Measurements from ENCODE around the gene ART4. TPM values are rescaled to one million over a fixed set of nuclear protein-coding genes. Genes with fewer than 3 reads are reported as not detected.

Gene ART4
- total and polyA plus RNA-seq, 8 donors = 0.25 to 7.2 (median 0.57) TPM

- peak in 3 of 4 donors; percentile 55 to 82 (median 64) for ATAC-seq
- Histone ChIP-seq H3K4me3 (no peak overlapping the region), H3K27me3 (no peaks in the 10 kb centered on the region), H3K4me1 (peaks cover 5 to 24% (median 6%) of the 10 kb centered on the region in 3 donors), H3K36me3 (no peaks in the 10 kb centered on the region), H3K27ac (peak overlapping the region in 2 of 4 donors; percentile 33 to 50), H3K9me3 (no peaks in the 10 kb centered on the region)
- WGBS, 2 donors = 76 to 82% methylated on average over 7 of the region's 7 CpGs
- intact Hi-C loops (cut with DNase I) = no loop called here
- TF ChIP-seq, protein P1, sequence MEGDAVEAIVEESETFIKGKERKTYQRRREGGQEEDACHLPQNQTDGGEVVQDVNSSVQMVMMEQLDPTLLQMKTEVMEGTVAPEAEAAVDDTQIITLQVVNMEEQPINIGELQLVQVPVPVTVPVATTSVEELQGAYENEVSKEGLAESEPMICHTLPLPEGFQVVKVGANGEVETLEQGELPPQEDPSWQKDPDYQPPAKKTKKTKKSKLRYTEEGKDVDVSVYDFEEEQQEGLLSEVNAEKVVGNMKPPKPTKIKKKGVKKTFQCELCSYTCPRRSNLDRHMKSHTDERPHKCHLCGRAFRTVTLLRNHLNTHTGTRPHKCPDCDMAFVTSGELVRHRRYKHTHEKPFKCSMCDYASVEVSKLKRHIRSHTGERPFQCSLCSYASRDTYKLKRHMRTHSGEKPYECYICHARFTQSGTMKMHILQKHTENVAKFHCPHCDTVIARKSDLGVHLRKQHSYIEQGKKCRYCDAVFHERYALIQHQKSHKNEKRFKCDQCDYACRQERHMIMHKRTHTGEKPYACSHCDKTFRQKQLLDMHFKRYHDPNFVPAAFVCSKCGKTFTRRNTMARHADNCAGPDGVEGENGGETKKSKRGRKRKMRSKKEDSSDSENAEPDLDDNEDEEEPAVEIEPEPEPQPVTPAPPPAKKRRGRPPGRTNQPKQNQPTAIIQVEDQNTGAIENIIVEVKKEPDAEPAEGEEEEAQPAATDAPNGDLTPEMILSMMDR (IDR thresholded peaks at IDR 0.05) = no peak
- no peak for FAIRE-seq
- no peak for DNase-seq
These were observed 6.8 kb downstream of the ART4 start for GRCh38 chr12:14836336-14837210.

GRCh38 chr12:14834509-14834908, 8.8 kb downstream of the ART4 start:
- peak; percentile 13 for FAIRE-seq
- Histone ChIP-seq H3K27me3 (no peaks in the 10 kb centered on the region), H3K36me3 (no peaks in the 10 kb centered on the region), H3K9me3 (no peaks in the 10 kb centered on the region), H3K27ac (no peak overlapping the region), H3K4me3 (no peak overlapping the region), H3K4me1 (peaks cover 0 to 9% (median 0%) of the 10 kb centered on the region in 3 donors)
- TF ChIP-seq, protein P1 (IDR thresholded peaks at IDR 0.05) = no peak
- no peak for DNase-seq
- no peak for ATAC-seq
- intact Hi-C loops (cut with DNase I) = no loop called here

DNA sequence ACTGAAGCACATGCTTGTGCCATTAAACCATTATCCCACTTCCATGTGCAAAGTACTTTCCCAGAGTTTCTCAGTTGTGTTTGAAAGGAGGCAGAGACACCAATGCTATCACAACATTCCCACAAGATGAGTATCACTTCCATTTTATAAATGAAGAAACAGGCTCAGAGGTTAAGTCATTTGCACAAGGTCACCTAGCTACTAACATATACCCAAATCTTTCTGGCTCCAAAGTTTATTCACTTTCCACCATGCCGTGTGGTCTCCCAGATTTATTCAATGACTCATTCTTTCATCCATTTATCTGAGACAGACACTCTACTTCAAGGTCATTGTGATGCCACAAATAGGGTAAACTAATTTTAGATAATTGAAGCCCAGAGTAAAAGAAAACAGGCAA, 9.4 kb downstream of the ART4 start:
- H3K27ac ChIP-seq = no peak overlapping the region
- H3K36me3 ChIP-seq = no peaks in the 10 kb centered on the region
- no peaks in the 10 kb centered on the region for H3K9me3 ChIP-seq
- TF ChIP-seq, protein P1 (IDR thresholded peaks at IDR 0.05) = no peak
- H3K4me1 ChIP-seq = peaks cover 0 to 9% (median 0%) of the 10 kb centered on the region in 3 donors
- 4 to 12% methylated on average over 1 of the region's 1 CpG for WGBS, 2 donors
- DNase-seq = no peak
- intact Hi-C loops (cut with DNase I) = no loop called here
- H3K27me3 ChIP-seq = no peaks in the 10 kb centered on the region
- H3K4me3 ChIP-seq = no peak overlapping the region
- FAIRE-seq = no peak
- peak in 2 of 4 donors; percentile 26 to 45 for ATAC-seq

- no peak for ATAC-seq
These were observed 10.0 kb downstream of the ART4 start for GRCh38 chr12:14833336-14833735.

More at GRCh38 chr12:14833336-14833735, 10.0 kb downstream of the ART4 start:
- H3K4me3 ChIP-seq = no peak overlapping the region
- 75 to 77% methylated on average over 3 of the region's 3 CpGs for WGBS, 2 donors
- TF ChIP-seq, protein P1 (IDR thresholded peaks at IDR 0.05) = no peak
- FAIRE-seq (no peak), DNase-seq (no peak)
- no peaks in the 10 kb centered on the region for H3K36me3 ChIP-seq
- no peak overlapping the region for H3K27ac ChIP-seq
- intact Hi-C loops (cut with DNase I) = no loop called here
- H3K27me3 ChIP-seq = no peaks in the 10 kb centered on the region
- H3K9me3 ChIP-seq = no peaks in the 10 kb centered on the region
- peaks cover 0 to 9% (median 0%) of the 10 kb centered on the region in 3 donors for H3K4me1 ChIP-seq

Measured in pancreas (tissue), 10 donors.